H1 (cell line): ENCODE data around the gene KIF21A. TPM values are rescaled to one million over a fixed set of nuclear protein-coding genes. Genes with fewer than 3 reads are reported as not detected.

Experiments
- CTCF ChIA-PET: fragments of 300-600 bp; sonication (Branson Sonifier 250); formaldehyde crosslinking; loops from one replicate; lab custom pipeline; 2021; ENCODE audit not compliant: partially characterized antibody; lab: Charles Lee
- POLR2A ChIA-PET: fragments of 300-600 bp; sonication (Branson Sonifier 250); formaldehyde crosslinking; loops from one replicate; lab custom pipeline; 2021; ENCODE audit warnings: inconsistent platforms; ENCODE audit not compliant: partially characterized antibody; lab: Charles Lee
- DNase-seq, 2 experiments: peaks; one replicate each; pipeline versions ENCODE4 v3.0.0 to v3.0.0-alpha.2; 2010 to 2022; ENCODE audit warnings: low spot score in 2 of 2, low read depth in 1 of 2, mixed read lengths in 1 of 2
- FAIRE-seq: peaks from 2 replicates; lab custom pipeline; 2011; peaks lifted over from hg19 to GRCh38; lab: Jason Lieb, UNC
- H2AFZ ChIP-seq: 2 replicates; pipeline ENCODE4 v1.8.1; 2012; ENCODE audit warnings: low read length, inconsistent platforms
- H2AK5ac ChIP-seq: 2 replicates; pipeline ENCODE4 v1.6.1; 2013; ENCODE audit warnings: low read depth, low read length
- H2BK120ac ChIP-seq: replicated peaks from 2 replicates; pipeline ENCODE3; 2013; ENCODE audit warnings: low read depth, low read length, inconsistent platforms
- H2BK12ac ChIP-seq: 2 replicates; pipeline ENCODE4 v1.6.1; 2013; ENCODE audit warnings: low read depth, low read length
- H2BK15ac ChIP-seq: 2 replicates; pipeline ENCODE4 v1.6.1; 2013; ENCODE audit warnings: low read length
- H2BK20ac ChIP-seq: 2 replicates; pipeline ENCODE4 v1.6.1; 2013; ENCODE audit warnings: low read length
- H2BK5ac ChIP-seq: 2 replicates; pipeline ENCODE4 v1.6.1; 2013; ENCODE audit warnings: low read depth, low read length
- H3K14ac ChIP-seq: 2 replicates; pipeline ENCODE4 v1.6.1; 2013; ENCODE audit warnings: inconsistent platforms; ENCODE audit not compliant: insufficient read length
- H3K18ac ChIP-seq: 2 replicates; pipeline ENCODE4 v1.6.1; 2013; ENCODE audit warnings: low read length; ENCODE audit errors: extremely low read depth
- H3K23ac ChIP-seq: 2 replicates; pipeline ENCODE4 v1.6.1; 2013; ENCODE audit warnings: inconsistent platforms; ENCODE audit not compliant: insufficient read length
- H3K23me2 ChIP-seq: 2 replicates; pipeline ENCODE4 v1.6.1; 2013; ENCODE audit warnings: low read depth, low read length
- H3K27ac ChIP-seq: 2 replicates; pipeline ENCODE4 v1.6.1; 2011; ENCODE audit warnings: low read depth, low read length, inconsistent platforms
- H3K27me3 ChIP-seq, 4 experiments: replicated peaks in 1 of 4; 1 replicate in 1 of 4; 2 replicates in 3 of 4; pipeline versions ENCODE4 v1.6.1 to v1.8.1; 2011 to 2013; ENCODE audit warnings: low read length in 3 of 4, mild to moderate bottlenecking in 3 of 4, inconsistent platforms in 2 of 4, mixed read lengths in 2 of 4, moderate library complexity in 1 of 4; ENCODE audit not compliant: control insufficient read depth in 3 of 4, insufficient read depth in 3 of 4; ENCODE audit errors: extremely low read depth in 1 of 4
- H3K36me3 ChIP-seq, 4 experiments: 2 replicates each; pipeline versions ENCODE4 v1.6.1 to v1.8.1; 2011 to 2013; ENCODE audit warnings: mild to moderate bottlenecking in 4 of 4, low read length in 3 of 4, moderate library complexity in 2 of 4, control low read depth in 1 of 4, inconsistent platforms in 1 of 4; ENCODE audit not compliant: insufficient read depth in 4 of 4, control insufficient read depth in 2 of 4
- H3K4ac ChIP-seq: replicated peaks from 2 replicates; pipeline ENCODE3; 2013; ENCODE audit warnings: low read length, low read depth, mixed read lengths, inconsistent platforms; ENCODE audit not compliant: insufficient read length
- H3K4me1 ChIP-seq, 4 experiments: replicated peaks in 1 of 4; 1 replicate in 1 of 4; 2 replicates in 3 of 4; pipeline versions ENCODE4 v1.6.1 to v1.8.1; 2011 to 2013; ENCODE audit warnings: low read length in 3 of 4, inconsistent platforms in 2 of 4, mixed read lengths in 1 of 4; ENCODE audit not compliant: insufficient read depth in 4 of 4, control insufficient read depth in 3 of 4
- H3K4me2 ChIP-seq, 2 experiments: 2 replicates each; pipeline versions ENCODE4 v1.6.1 to v1.8.1; 2011 to 2013; ENCODE audit warnings: low read depth in 2 of 2, low read length in 2 of 2, control low read depth in 1 of 2, inconsistent platforms in 1 of 2, mild to moderate bottlenecking in 1 of 2; ENCODE audit not compliant: insufficient read depth in 1 of 2
- H3K4me3 ChIP-seq, 4 experiments: fragments of 200-600, 300-600 bp in 1 of 4; sonication (generic), shearing (Covaris generic), sonication (Bioruptor Twin) in 1 of 4; 2 replicates each; pipeline versions ENCODE4 v1.5.1 to v1.8.1; 2011 to 2016; ENCODE audit warnings: low read length in 4 of 4, low read depth in 3 of 4, control low read depth in 2 of 4, inconsistent platforms in 2 of 4, mild to moderate bottlenecking in 2 of 4, mixed read lengths in 1 of 4, moderate library complexity in 1 of 4; ENCODE audit not compliant: insufficient read depth in 2 of 4; ENCODE audit errors: extremely low read depth in 1 of 4
- H3K56ac ChIP-seq: replicated peaks from 2 replicates; pipeline ENCODE3; 2013; ENCODE audit warnings: low read depth, mild to moderate bottlenecking, mixed read lengths, low read length, inconsistent platforms; ENCODE audit not compliant: insufficient read length
- H3K79me1 ChIP-seq: 2 replicates; pipeline ENCODE4 v1.6.1; 2013; ENCODE audit warnings: low read depth, low read length, control low read depth
- H3K79me2 ChIP-seq, 2 experiments: 2 replicates each; pipeline versions ENCODE4 v1.6.1 to v1.8.1; 2012 to 2013; ENCODE audit warnings: low read length in 2 of 2, mild to moderate bottlenecking in 2 of 2, inconsistent platforms in 1 of 2; ENCODE audit not compliant: insufficient read depth in 2 of 2, control insufficient read depth in 1 of 2
- H3K9ac ChIP-seq, 4 experiments: replicated peaks in 1 of 4; 1 replicate in 1 of 4; 2 replicates in 3 of 4; pipeline versions ENCODE4 v1.6.1 to v1.8.1; 2011 to 2013; ENCODE audit warnings: low read depth in 3 of 4, low read length in 3 of 4, control low read depth in 2 of 4, mild to moderate bottlenecking in 2 of 4, moderate library complexity in 2 of 4, inconsistent platforms in 1 of 4; ENCODE audit errors: extremely low read depth in 1 of 4
- H3K9me3 ChIP-seq, 2 experiments: 2 replicates each; pipeline versions ENCODE4 v1.6.1 to v1.8.1; 2012 to 2013; ENCODE audit warnings: mild to moderate bottlenecking in 2 of 2, moderate library complexity in 2 of 2, control low read depth in 1 of 2, inconsistent platforms in 1 of 2, low read depth in 1 of 2, low read length in 1 of 2, mixed read lengths in 1 of 2; ENCODE audit not compliant: insufficient read depth in 2 of 2
- H4K20me1 ChIP-seq, 2 experiments: replicated peaks in 1 of 2; 2 replicates each; pipeline versions ENCODE3 to v1.8.1; 2011 to 2013; ENCODE audit warnings: inconsistent platforms in 2 of 2, low read length in 2 of 2, mild to moderate bottlenecking in 1 of 2; ENCODE audit not compliant: insufficient read depth in 2 of 2, control insufficient read depth in 1 of 2
- H4K5ac ChIP-seq: 2 replicates; pipeline ENCODE4 v1.6.1; 2013; ENCODE audit warnings: low read length, low read depth, mixed read lengths, inconsistent platforms; ENCODE audit not compliant: insufficient read length
- H4K8ac ChIP-seq: 2 replicates; pipeline ENCODE4 v1.8.0; 2013; ENCODE audit warnings: mild to moderate bottlenecking, moderate library complexity, low read length, inconsistent platforms; ENCODE audit not compliant: insufficient read depth; ENCODE audit errors: extremely low read depth
- H4K91ac ChIP-seq: replicated peaks from 2 replicates; pipeline ENCODE3; 2013; ENCODE audit warnings: low read length, mixed read lengths, inconsistent platforms; ENCODE audit not compliant: insufficient read length
- POLR2AphosphoS5 ChIP-seq: IDR thresholded peaks from 2 replicates; pipeline ENCODE4 v1.6.1; 2011; ENCODE audit warnings: low read depth, low read length
- SAP30 ChIP-seq: fragments of 300-600 bp; sonication (generic); IDR thresholded peaks from 2 replicates; pipeline ENCODE4 v1.7.1; 2012; ENCODE audit warnings: low read length, moderate library complexity, mild to moderate bottlenecking, inconsistent platforms; ENCODE audit not compliant: insufficient read depth, insufficient replicate concordance
- SIN3A ChIP-seq, 2 experiments: IDR thresholded peaks in 1 of 2; conservative IDR thresholded peaks in 1 of 2; 2 replicates each; pipeline ENCODE4 v1.6.1; 2011 to 2012; ENCODE audit warnings: low read length in 2 of 2, improper control_type of control experiment in 1 of 2, low read depth in 1 of 2, mild to moderate bottlenecking in 1 of 2
- WGBS, 2 experiments: shearing (Covaris generic) in 1 of 2; methylation state at CpG; one replicate each; pipeline versions ENCODE4 v1.1.6 to v1.1.7; 2013 to 2015; ENCODE audit warnings: low lambda C conversion rate in 2 of 2, mixed read lengths in 2 of 2, inconsistent platforms in 1 of 2, low coverage in 1 of 2, missing lambda C conversion rate in 1 of 2; ENCODE audit not compliant: insufficient replicate concordance in 2 of 2, insufficient coverage in 1 of 2, insufficient read length in 1 of 2; ENCODE audit errors: extremely low coverage in 1 of 2, missing lambda C conversion rate in 1 of 2; 5-methylcytosine and 5-hydroxymethylcytosine counted together
- polyA plus RNA-seq, 7 experiments: library from polyadenylated mRNA; depleted of rRNA in 3 of 7; stranded (reverse) in 5 of 7; unstranded in 2 of 7; fragments of >200 nt in 5 of 7; fragments of 200-250 nt in 2 of 7; gene quantifications; 1 replicate in 5 of 7; 2 replicates in 1 of 7; 4 replicates in 1 of 7; pipeline versions ENCODE4 v1.2.1 to v1.2.3, GENCODE V29; 2011 to 2013; ENCODE audit warnings: missing spikeins in 2 of 7, mixed read lengths in 2 of 7
- total RNA-seq: library from RNA; stranded (reverse); fragmentation: NEBNext Ultra II Directional; extraction: Animal tissue kit (Norgen Biotek cat#: 25700); gene quantifications from 2 replicates; pipeline ENCODE4 v1.2.1, GENCODE V29; 2021

KIF21A gene
- total and polyA plus RNA-seq, 2 of the 8 experiments (the other 6 are each of a cell fraction or from before 2014, with no cell fraction given), result 10.0 to 26.0 TPM

- Histone ChIP-seq H3K27ac (no peak overlapping the region), H3K4me3 (no peak overlapping the region), H2BK120ac (no peak overlapping the region), H3K79me1 (no peaks in the 10 kb centered on the region), H3K4me2 (no peak overlapping the region), H3K27me3 (no peaks in the 10 kb centered on the region), H3K79me2 (no peaks in the 10 kb centered on the region), H3K4me1 (no peaks in the 10 kb centered on the region), H4K91ac (no peak overlapping the region), H2AK5ac (no peak overlapping the region), H2BK15ac (no peak overlapping the region), H3K23me2 (no peaks in the 10 kb centered on the region), H3K56ac (no peak overlapping the region), H3K9me3 (peaks cover 5 to 12% of the 10 kb centered on the region in 2 experiments; a peak in 2 of 4 replicates), H2BK12ac (no peak overlapping the region), H3K36me3 (no peaks in the 10 kb centered on the region), H2AFZ (no peak overlapping the region), H4K5ac (no peak overlapping the region), H3K23ac (no peak overlapping the region), H2BK20ac (no peak overlapping the region), H4K20me1 (no peaks in the 10 kb centered on the region), H3K14ac (no peak overlapping the region), H2BK5ac (no peak overlapping the region), H3K18ac (no peak overlapping the region), H3K9ac (no peak overlapping the region), H4K8ac (no peak overlapping the region), H3K4ac (no peak overlapping the region)
- WGBS, 2 experiments, result 69% methylated on average over 5 of the region's 5 CpGs; no CpG with 5 or more reads in 1 of the 2 experiments
- FAIRE-seq, result no peak
- ChIA-PET CTCF (no interaction called here), POLR2A (no interaction called here)
- no peak for TF ChIP-seq SAP30
- no peak for TF ChIP-seq SIN3A (conservative IDR thresholded peaks at IDR 0.05 in 1 of 2, IDR thresholded peaks at IDR 0.05 in 1 of 2; ENCODE audit: low read depth in 1 of 2, low read length in 2 of 2)
- TF ChIP-seq POLR2AphosphoS5, result no peak
- DNase-seq, result no peak
These were observed 34.0 kb upstream of the KIF21A start for GRCh38 chr12:39476894-39477293.
